ENCODE data around the gene TAF3.

The TAF3 gene

GRCh38 chr10:8044908-8045725 lies 226.8 kb downstream of the TAF3 start:
- Histone ChIP-seq H4K5ac (ENCODE audit: low read length) (no peak overlapping the region), H3K36me3 (ENCODE audit: control insufficient read depth, insufficient read depth, low read length) (no peaks in the 10 kb centered on the region), H2BK5ac (ENCODE audit: low read length) (peak overlapping the region; percentile 33), H3K27ac (ENCODE audit: low read depth, low read length) (no peak overlapping the region), H3K18ac (ENCODE audit: low read length) (peak overlapping the region; percentile 33), H3K23ac (ENCODE audit: low read length) (no peak overlapping the region), H3K4ac (ENCODE audit: low read depth, low read length) (peak overlapping the region; percentile 58), H2BK15ac (replicated peaks; ENCODE audit: low read depth) (no peak overlapping the region), H3K79me1 (ENCODE audit: low read length) (no peaks in the 10 kb centered on the region), H3K9ac (ENCODE audit: low read length) (peak overlapping the region; percentile 61), H2AK5ac (ENCODE audit: low read length) (no peak overlapping the region), H3K4me1 (ENCODE audit: control insufficient read depth, low read depth, low read length) (peaks cover 27% of the 10 kb centered on the region), H3K27me3 (ENCODE audit: insufficient read depth, low read length, poor library complexity) (peaks cover 26% of the 10 kb centered on the region), H4K8ac (ENCODE audit: low read depth, low read length) (no peak overlapping the region), H3K4me2 (ENCODE audit: low read length) (peak overlapping the region; percentile 4), H3K79me2 (ENCODE audit: control insufficient read depth, insufficient read depth, low read length) (no peaks in the 10 kb centered on the region), H2BK120ac (ENCODE audit: low read depth, low read length) (no peak overlapping the region), H3K4me3 (ENCODE audit: low read length) (peak overlapping the region; percentile 40), H3K56ac (ENCODE audit: low read length) (peak overlapping the region; percentile 4)
- no CpG with 5 or more reads among the region's 32 CpGs for WGBS (ENCODE audit: extremely low coverage, insufficient coverage, low lambda C conversion rate)
- peak; percentile 91 for DNase-seq

GRCh38 chr10:8045726-8046494 lies 227.6 kb downstream of the TAF3 start:
- Histone ChIP-seq H3K4me3 (ENCODE audit: low read length) (peak overlapping the region; percentile 2), H4K8ac (ENCODE audit: low read depth, low read length) (no peak overlapping the region), H2BK5ac (ENCODE audit: low read length) (no peak overlapping the region), H3K18ac (ENCODE audit: low read length) (peak overlapping the region; percentile 33), H3K4me2 (ENCODE audit: low read length) (peak overlapping the region; percentile 4), H2AK5ac (ENCODE audit: low read length) (no peak overlapping the region), H3K4ac (ENCODE audit: low read depth, low read length) (peak overlapping the region; percentile 58), H3K27me3 (ENCODE audit: insufficient read depth, low read length, poor library complexity) (peaks cover 22% of the 10 kb centered on the region), H2BK15ac (replicated peaks; ENCODE audit: low read depth) (no peak overlapping the region), H2BK120ac (ENCODE audit: low read depth, low read length) (no peak overlapping the region), H3K4me1 (ENCODE audit: control insufficient read depth, low read depth, low read length) (peaks cover 27% of the 10 kb centered on the region), H3K79me2 (ENCODE audit: control insufficient read depth, insufficient read depth, low read length) (no peaks in the 10 kb centered on the region), H3K27ac (ENCODE audit: low read depth, low read length) (no peak overlapping the region), H3K79me1 (ENCODE audit: low read length) (no peaks in the 10 kb centered on the region), H4K5ac (ENCODE audit: low read length) (no peak overlapping the region), H3K23ac (ENCODE audit: low read length) (no peak overlapping the region), H3K9ac (ENCODE audit: low read length) (peak overlapping the region; percentile 61), H3K56ac (ENCODE audit: low read length) (peak overlapping the region; percentile 44), H3K36me3 (ENCODE audit: control insufficient read depth, insufficient read depth, low read length) (no peaks in the 10 kb centered on the region)
- WGBS (ENCODE audit: extremely low coverage, insufficient coverage, low lambda C conversion rate) = no CpG with 5 or more reads among the region's 17 CpGs
- DNase-seq = peak; percentile 50

- no peak overlapping the region for H2BK120ac ChIP-seq (ENCODE audit: low read depth, low read length)
- peak overlapping the region; percentile 77 for H3K18ac ChIP-seq (ENCODE audit: low read length)
- H2BK15ac ChIP-seq (replicated peaks; ENCODE audit: low read depth) = no peak overlapping the region
- no peak overlapping the region for H4K8ac ChIP-seq (ENCODE audit: low read depth, low read length)
- H3K4me2 ChIP-seq (ENCODE audit: low read length) = peak overlapping the region; percentile 51
- no CpG with 5 or more reads among the region's 30 CpGs for WGBS (ENCODE audit: extremely low coverage, insufficient coverage, low lambda C conversion rate)
- H3K56ac ChIP-seq (ENCODE audit: low read length) = peak overlapping the region; percentile 78
- peaks cover 7% of the 10 kb centered on the region for H3K27me3 ChIP-seq (ENCODE audit: insufficient read depth, low read length, poor library complexity)
- DNase-seq = peak; percentile 94
- H3K4ac ChIP-seq (ENCODE audit: low read depth, low read length) = peak overlapping the region; percentile 74
- H3K9ac ChIP-seq (ENCODE audit: low read length) = peak overlapping the region; percentile 52
- H3K36me3 ChIP-seq (ENCODE audit: control insufficient read depth, insufficient read depth, low read length) = no peaks in the 10 kb centered on the region
- H3K27ac ChIP-seq (ENCODE audit: low read depth, low read length) = peak overlapping the region; percentile 35
- no peaks in the 10 kb centered on the region for H3K79me1 ChIP-seq (ENCODE audit: low read length)
- H2AK5ac ChIP-seq (ENCODE audit: low read length) = no peak overlapping the region
- no peak overlapping the region for H3K4me3 ChIP-seq (ENCODE audit: low read length)
- H3K79me2 ChIP-seq (ENCODE audit: control insufficient read depth, insufficient read depth, low read length) = no peaks in the 10 kb centered on the region
- peaks cover 22% of the 10 kb centered on the region for H3K4me1 ChIP-seq (ENCODE audit: control insufficient read depth, low read depth, low read length)
- H4K5ac ChIP-seq (ENCODE audit: low read length) = no peak overlapping the region
- H3K23ac ChIP-seq (ENCODE audit: low read length) = peak overlapping the region; percentile 92
- H2BK5ac ChIP-seq (ENCODE audit: low read length) = no peak overlapping the region
Observed at GRCh38 chr10:8047452-8048280, 229.4 kb downstream of the TAF3 start.

- Histone ChIP-seq H3K36me3 (ENCODE audit: control insufficient read depth, insufficient read depth, low read length) (no peaks in the 10 kb centered on the region), H4K8ac (ENCODE audit: low read depth, low read length) (no peak overlapping the region), H3K9ac (ENCODE audit: low read length) (peak overlapping the region; percentile 52), H3K4me2 (ENCODE audit: low read length) (peak overlapping the region; percentile 45), H3K27me3 (ENCODE audit: insufficient read depth, low read length, poor library complexity) (peaks cover 2% of the 10 kb centered on the region), H3K4ac (ENCODE audit: low read depth, low read length) (peak overlapping the region; percentile 74), H3K23ac (ENCODE audit: low read length) (peak overlapping the region; percentile 92), H3K4me1 (ENCODE audit: control insufficient read depth, low read depth, low read length) (peaks cover 20% of the 10 kb centered on the region), H3K27ac (ENCODE audit: low read depth, low read length) (peak overlapping the region; percentile 35), H3K79me1 (ENCODE audit: low read length) (no peaks in the 10 kb centered on the region), H3K18ac (ENCODE audit: low read length) (peak overlapping the region; percentile 77), H2BK120ac (ENCODE audit: low read depth, low read length) (peak overlapping the region; percentile 47), H3K56ac (ENCODE audit: low read length) (peak overlapping the region; percentile 78), H3K4me3 (ENCODE audit: low read length) (no peak overlapping the region), H2BK15ac (replicated peaks; ENCODE audit: low read depth) (peak overlapping the region; percentile 9), H2BK5ac (ENCODE audit: low read length) (no peak overlapping the region), H2AK5ac (ENCODE audit: low read length) (no peak overlapping the region), H4K5ac (ENCODE audit: low read length) (no peak overlapping the region), H3K79me2 (ENCODE audit: control insufficient read depth, insufficient read depth, low read length) (no peaks in the 10 kb centered on the region)
- whole genome bisulfite sequencing (ENCODE audit: extremely low coverage, insufficient coverage, low lambda C conversion rate) = no CpG with 5 or more reads among the region's 29 CpGs
- DNase-seq = no peak
Observed at GRCh38 chr10:8048281-8049008, 230.1 kb downstream of the TAF3 start.
